HL-60 (cell line): ENCODE measurements around the gene OGFOD2.

ENCODE experiments used
- DNase-seq, 2 experiments: peaks; one replicate each; pipeline ENCODE4 v3.0.0-alpha.2; 2010 to 2020; ENCODE audit warnings: low read depth in 1 of 2, low spot score in 1 of 2
- H3K27ac ChIP-seq: fragments of 250-450 bp; sonication (Bioruptor Pico); replicated peaks from 2 replicates; pipeline ENCODE4 v1.5.1; 2020; ENCODE audit warnings: mild to moderate bottlenecking, moderate library complexity
- H3K27me3 ChIP-seq: fragments of 250-450 bp; sonication (Bioruptor Pico); 2 replicates; pipeline ENCODE4 v1.5.1; 2021; ENCODE audit warnings: mild to moderate bottlenecking, moderate library complexity; ENCODE audit not compliant: insufficient read depth, poor library complexity, severe bottlenecking
- H3K4me3 ChIP-seq: replicated peaks from 2 replicates; pipeline ENCODE4 v1.5.1; 2011; ENCODE audit warnings: mild to moderate bottlenecking, control low read depth, low read length; ENCODE audit not compliant: insufficient read depth
- GABPA ChIP-seq: IDR thresholded peaks from 2 replicates; pipeline ENCODE4 v1.6.1; 2012; ENCODE audit warnings: low read depth
- POLR2AphosphoS5 ChIP-seq: IDR thresholded peaks from 2 replicates; pipeline ENCODE4 v1.6.1; 2012; ENCODE audit warnings: low read depth
- SPI1 ChIP-seq: IDR thresholded peaks from 2 replicates; pipeline ENCODE4 v1.6.1; 2012; ENCODE audit warnings: low read depth, mild to moderate bottlenecking, borderline replicate concordance
- TF ChIP-seq, protein P1 (sequence below): IDR thresholded peaks from 2 replicates; pipeline ENCODE4 v1.6.1; 2012; ENCODE audit warnings: low read depth; ENCODE audit not compliant: insufficient replicate concordance
- TF ChIP-seq, protein P2 (sequence below): IDR thresholded peaks from one replicate; pipeline ENCODE4 v1.5.1; 2011; ENCODE audit warnings: low read length, control low read depth, inconsistent platforms; ENCODE audit not compliant: insufficient read depth

Gene OGFOD2

DNA sequence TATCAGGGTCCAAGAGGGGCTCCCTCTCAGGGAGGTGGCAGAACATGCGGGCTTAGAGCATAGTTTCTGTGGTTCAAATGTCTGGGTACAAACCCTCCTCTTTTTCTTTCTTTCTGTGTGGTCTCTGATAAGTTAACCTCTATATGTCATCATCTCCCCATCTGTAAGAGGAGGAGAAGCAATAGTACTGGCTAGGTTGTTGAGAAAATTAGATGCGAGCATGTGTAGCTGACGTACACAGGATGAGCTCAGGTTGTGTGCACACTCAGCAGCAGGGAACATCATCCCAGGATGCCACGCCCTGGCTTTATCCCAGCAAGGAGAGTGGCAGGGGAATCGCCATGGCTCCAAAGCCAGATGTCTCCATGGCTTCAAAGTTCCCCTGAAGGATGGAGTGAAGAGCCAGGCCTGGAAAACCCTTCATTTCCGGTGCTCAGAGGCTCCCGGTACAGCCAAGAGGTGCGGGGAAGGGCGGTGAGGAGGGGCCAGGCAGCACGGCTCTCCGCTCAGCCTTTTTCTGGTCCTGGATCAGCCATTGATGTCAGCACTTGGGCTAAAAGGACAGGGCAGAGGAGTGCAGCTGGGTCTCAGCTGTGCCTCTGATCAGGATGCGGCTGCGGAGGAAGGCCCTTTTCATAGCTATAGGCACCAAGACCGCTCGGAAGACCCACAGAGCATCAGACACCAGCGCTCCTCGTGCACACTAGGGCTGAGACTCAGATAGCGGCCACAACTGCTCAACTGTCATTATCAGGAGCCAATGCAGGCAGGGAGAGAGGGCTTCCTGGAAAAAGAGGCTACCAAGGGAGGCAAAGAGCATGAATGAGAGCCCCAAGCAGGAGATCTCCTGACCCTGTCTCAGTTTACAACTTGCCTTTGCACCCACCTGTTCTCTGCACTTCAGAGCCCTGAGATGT, 46.9 kb downstream of the OGFOD2 start:
- no peaks in the 10 kb centered on the region for H3K27me3 ChIP-seq
- H3K27ac ChIP-seq = no peak overlapping the region
- TF ChIP-seq, protein P1, sequence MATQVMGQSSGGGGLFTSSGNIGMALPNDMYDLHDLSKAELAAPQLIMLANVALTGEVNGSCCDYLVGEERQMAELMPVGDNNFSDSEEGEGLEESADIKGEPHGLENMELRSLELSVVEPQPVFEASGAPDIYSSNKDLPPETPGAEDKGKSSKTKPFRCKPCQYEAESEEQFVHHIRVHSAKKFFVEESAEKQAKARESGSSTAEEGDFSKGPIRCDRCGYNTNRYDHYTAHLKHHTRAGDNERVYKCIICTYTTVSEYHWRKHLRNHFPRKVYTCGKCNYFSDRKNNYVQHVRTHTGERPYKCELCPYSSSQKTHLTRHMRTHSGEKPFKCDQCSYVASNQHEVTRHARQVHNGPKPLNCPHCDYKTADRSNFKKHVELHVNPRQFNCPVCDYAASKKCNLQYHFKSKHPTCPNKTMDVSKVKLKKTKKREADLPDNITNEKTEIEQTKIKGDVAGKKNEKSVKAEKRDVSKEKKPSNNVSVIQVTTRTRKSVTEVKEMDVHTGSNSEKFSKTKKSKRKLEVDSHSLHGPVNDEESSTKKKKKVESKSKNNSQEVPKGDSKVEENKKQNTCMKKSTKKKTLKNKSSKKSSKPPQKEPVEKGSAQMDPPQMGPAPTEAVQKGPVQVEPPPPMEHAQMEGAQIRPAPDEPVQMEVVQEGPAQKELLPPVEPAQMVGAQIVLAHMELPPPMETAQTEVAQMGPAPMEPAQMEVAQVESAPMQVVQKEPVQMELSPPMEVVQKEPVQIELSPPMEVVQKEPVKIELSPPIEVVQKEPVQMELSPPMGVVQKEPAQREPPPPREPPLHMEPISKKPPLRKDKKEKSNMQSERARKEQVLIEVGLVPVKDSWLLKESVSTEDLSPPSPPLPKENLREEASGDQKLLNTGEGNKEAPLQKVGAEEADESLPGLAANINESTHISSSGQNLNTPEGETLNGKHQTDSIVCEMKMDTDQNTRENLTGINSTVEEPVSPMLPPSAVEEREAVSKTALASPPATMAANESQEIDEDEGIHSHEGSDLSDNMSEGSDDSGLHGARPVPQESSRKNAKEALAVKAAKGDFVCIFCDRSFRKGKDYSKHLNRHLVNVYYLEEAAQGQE = no peak
- no peak for TF ChIP-seq POLR2AphosphoS5
- no peak for TF ChIP-seq SPI1
- TF ChIP-seq GABPA = no peak
- TF ChIP-seq, protein P2, sequence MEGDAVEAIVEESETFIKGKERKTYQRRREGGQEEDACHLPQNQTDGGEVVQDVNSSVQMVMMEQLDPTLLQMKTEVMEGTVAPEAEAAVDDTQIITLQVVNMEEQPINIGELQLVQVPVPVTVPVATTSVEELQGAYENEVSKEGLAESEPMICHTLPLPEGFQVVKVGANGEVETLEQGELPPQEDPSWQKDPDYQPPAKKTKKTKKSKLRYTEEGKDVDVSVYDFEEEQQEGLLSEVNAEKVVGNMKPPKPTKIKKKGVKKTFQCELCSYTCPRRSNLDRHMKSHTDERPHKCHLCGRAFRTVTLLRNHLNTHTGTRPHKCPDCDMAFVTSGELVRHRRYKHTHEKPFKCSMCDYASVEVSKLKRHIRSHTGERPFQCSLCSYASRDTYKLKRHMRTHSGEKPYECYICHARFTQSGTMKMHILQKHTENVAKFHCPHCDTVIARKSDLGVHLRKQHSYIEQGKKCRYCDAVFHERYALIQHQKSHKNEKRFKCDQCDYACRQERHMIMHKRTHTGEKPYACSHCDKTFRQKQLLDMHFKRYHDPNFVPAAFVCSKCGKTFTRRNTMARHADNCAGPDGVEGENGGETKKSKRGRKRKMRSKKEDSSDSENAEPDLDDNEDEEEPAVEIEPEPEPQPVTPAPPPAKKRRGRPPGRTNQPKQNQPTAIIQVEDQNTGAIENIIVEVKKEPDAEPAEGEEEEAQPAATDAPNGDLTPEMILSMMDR = no peak
- DNase-seq = no peak
- H3K4me3 ChIP-seq = no peak overlapping the region

DNA sequence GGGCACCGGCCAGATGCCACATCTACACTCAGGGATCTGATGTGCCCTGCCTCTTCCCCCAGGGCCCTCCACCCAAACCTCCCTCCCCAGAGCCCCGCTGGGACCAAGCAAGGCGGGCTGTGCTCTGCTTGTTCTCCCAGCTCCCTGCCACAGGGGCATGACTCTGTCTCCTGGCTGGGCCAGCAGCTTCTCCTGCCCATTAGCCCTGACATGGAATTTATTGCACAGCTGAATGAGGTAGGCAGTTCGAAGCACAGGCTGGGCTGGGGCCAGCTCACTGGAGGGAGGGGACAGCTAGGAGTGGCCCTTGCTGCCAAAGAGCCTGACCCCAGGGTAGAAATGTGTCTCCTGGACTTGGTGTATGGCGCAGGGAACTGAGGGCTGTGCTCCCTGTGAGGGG, 47.8 kb downstream of the OGFOD2 start:
- DNase-seq = no peak
- H3K27ac ChIP-seq = no peak overlapping the region
- H3K4me3 ChIP-seq = no peak overlapping the region
- no peak for TF ChIP-seq GABPA
- TF ChIP-seq, protein P2 = no peak
- H3K27me3 ChIP-seq = no peaks in the 10 kb centered on the region

DNA sequence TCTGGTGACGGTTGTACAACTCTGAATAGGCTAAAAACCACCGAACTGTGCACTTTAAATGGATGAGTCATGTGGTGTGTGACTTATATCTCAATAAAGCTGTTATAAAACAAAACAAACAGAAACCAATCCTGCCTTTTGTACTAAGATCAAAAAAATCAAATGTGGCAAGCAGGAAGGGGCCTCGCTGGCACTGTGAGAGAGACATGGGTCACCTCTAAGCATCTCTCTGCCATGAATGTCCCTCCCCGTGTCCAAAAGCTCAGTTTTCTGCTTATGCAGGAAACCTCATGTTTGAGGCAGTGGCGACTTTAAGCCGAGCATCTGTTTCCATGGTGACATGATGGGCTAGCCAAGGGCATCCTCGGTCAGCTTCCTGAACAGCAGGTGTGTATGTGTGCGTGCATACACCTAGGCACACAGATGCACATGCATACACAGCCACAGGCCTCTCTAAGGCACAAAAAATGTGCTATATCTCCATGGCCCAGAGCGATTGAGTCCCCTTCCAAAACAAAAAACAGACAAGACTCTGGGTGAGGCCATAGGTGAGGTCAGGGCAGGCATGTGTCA, 49.9 kb downstream of the OGFOD2 start:
- TF ChIP-seq GABPA (no peak), POLR2AphosphoS5 (no peak), SPI1 (no peak)
- TF ChIP-seq, protein P1 = no peak
- TF ChIP-seq, protein P2 = no peak
- DNase-seq = no peak
- Histone ChIP-seq H3K4me3 (no peak overlapping the region), H3K27me3 (no peaks in the 10 kb centered on the region), H3K27ac (no peak overlapping the region)
